Endothelial cell (in vitro differentiated cells): Measurements from ENCODE around the gene TAF6. TPM values are rescaled to one million over a fixed set of nuclear protein-coding genes. Genes with fewer than 3 reads are reported as not detected.

Experiments
- DNase-seq: peaks from one replicate; pipeline ENCODE4 v3.0.0; 2021; ENCODE audit warnings: low spot score
- H3K27ac Mint-ChIP-seq: one replicate; pipeline ENCODE4 v1.8.0; 2021; ENCODE audit warnings: mixed read lengths, inconsistent platforms; ENCODE audit not compliant: unreplicated experiment
- H3K27me3 Mint-ChIP-seq: one replicate; pipeline ENCODE4 v1.8.0; 2021; ENCODE audit warnings: mild to moderate bottlenecking, moderate library complexity, mixed read lengths, inconsistent platforms; ENCODE audit not compliant: unreplicated experiment
- H3K36me3 Mint-ChIP-seq: one replicate; pipeline ENCODE4 v1.8.0; 2021; ENCODE audit warnings: mild to moderate bottlenecking, low read depth, mixed read lengths, inconsistent platforms; ENCODE audit not compliant: unreplicated experiment
- H3K4me1 Mint-ChIP-seq: one replicate; pipeline ENCODE4 v1.8.0; 2021; ENCODE audit warnings: mild to moderate bottlenecking, mixed read lengths, inconsistent platforms; ENCODE audit not compliant: unreplicated experiment
- H3K4me3 Mint-ChIP-seq: one replicate; pipeline ENCODE4 v1.8.0; 2021; ENCODE audit warnings: mild to moderate bottlenecking, mixed read lengths, inconsistent platforms; ENCODE audit not compliant: unreplicated experiment
- H3K9me3 Mint-ChIP-seq: one replicate; pipeline ENCODE4 v1.8.0; 2021; ENCODE audit warnings: mixed read lengths, inconsistent platforms; ENCODE audit not compliant: unreplicated experiment
- microRNA-seq: library from miRNA; unstranded; fragments of <30 nt; microRNA quantifications from one replicate; pipeline ENCODE4, GENCODE V29; 2020; ENCODE audit not compliant: unreplicated experiment
- total RNA-seq: library from RNA; stranded (reverse); fragmentation: NEBNext Ultra II Directional; extraction: Animal tissue kit (Norgen Biotek cat#: 25700); gene quantifications from one replicate; pipeline ENCODE4 v1.2.1, GENCODE V29; 2021; ENCODE audit not compliant: unreplicated experiment
- TF ChIP-seq, protein P1 (sequence below): fragments of 200-600 bp; sonication (generic); IDR thresholded peaks from one replicate; pipeline ENCODE4 v1.5.0; 2021; ENCODE audit warnings: antibody characterized with exemption; ENCODE audit not compliant: unreplicated experiment

TAF6 gene
- total RNA-seq, 1 donor from 2014 or later, result 71.8 TPM

DNA sequence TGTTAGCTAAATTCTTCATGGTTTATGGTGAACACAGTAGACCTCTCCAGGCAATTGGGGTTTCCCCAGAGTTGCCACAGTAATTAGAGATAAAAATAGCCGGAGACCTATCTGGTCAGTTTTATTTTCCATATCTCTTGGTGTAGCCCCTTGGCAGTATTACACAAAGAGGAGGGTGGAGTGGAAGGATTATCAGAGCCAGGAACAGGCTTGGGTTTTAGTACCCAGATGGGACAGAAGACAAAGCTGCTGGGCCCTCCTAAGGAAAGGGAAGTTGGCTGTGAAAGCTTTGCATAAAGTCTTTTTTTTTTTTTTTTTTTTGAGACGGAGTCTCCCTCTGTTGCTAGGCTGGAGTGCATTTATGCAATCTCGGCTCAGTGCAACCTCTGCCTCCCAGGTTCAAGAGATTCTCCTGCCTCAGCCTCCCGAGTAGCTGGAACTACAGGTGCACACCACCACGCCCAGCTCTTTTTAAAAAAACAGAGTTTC is 59.9 kb downstream of the TAF6 start:
- peak overlapping the region; percentile 31 for H3K27ac Mint-ChIP-seq
- no peaks in the 10 kb centered on the region for H3K9me3 Mint-ChIP-seq
- TF ChIP-seq, protein P1, sequence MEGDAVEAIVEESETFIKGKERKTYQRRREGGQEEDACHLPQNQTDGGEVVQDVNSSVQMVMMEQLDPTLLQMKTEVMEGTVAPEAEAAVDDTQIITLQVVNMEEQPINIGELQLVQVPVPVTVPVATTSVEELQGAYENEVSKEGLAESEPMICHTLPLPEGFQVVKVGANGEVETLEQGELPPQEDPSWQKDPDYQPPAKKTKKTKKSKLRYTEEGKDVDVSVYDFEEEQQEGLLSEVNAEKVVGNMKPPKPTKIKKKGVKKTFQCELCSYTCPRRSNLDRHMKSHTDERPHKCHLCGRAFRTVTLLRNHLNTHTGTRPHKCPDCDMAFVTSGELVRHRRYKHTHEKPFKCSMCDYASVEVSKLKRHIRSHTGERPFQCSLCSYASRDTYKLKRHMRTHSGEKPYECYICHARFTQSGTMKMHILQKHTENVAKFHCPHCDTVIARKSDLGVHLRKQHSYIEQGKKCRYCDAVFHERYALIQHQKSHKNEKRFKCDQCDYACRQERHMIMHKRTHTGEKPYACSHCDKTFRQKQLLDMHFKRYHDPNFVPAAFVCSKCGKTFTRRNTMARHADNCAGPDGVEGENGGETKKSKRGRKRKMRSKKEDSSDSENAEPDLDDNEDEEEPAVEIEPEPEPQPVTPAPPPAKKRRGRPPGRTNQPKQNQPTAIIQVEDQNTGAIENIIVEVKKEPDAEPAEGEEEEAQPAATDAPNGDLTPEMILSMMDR, result no peak
- H3K4me1 Mint-ChIP-seq, result no peaks in the 10 kb centered on the region
- H3K27me3 Mint-ChIP-seq, result peaks cover 3% of the 10 kb centered on the region
- peaks cover 42% of the 10 kb centered on the region for H3K36me3 Mint-ChIP-seq
- H3K4me3 Mint-ChIP-seq, result peak overlapping the region; percentile 47
- DNase-seq, result no peak

Small RNAs within 50 kb of the gene (microRNA-seq; reads per million reads assigned to microRNA genes)
- 3,109 reads per million, percentile 96 among the genes with 10 or more reads in this experiment for gene MIR106B
- 595 reads per million, percentile 91 among the genes with 10 or more reads in this experiment for gene MIR25
- gene MIR4658, result not detected
- 8,269 reads per million, percentile 99 among the genes with 10 or more reads in this experiment for gene MIR93

Other genes starting within 250 kb of the TAF6 start
- gene OR2AE1, start 242.3 kb downstream of the TAF6 start, total RNA-seq, result not detected
- 5.8 TPM for gene TRIM4, start 199.8 kb downstream of the TAF6 start, total RNA-seq
- 1.8 TPM for gene GJC3, start 189.7 kb downstream of the TAF6 start, total RNA-seq
- gene AZGP1, start 143.3 kb downstream of the TAF6 start, total RNA-seq, result not detected
- 63.1 TPM for gene ZKSCAN1, start 103.8 kb downstream of the TAF6 start, total RNA-seq
- gene ZSCAN21, start 69.6 kb downstream of the TAF6 start, total RNA-seq, result 18.5 TPM
- 47.7 TPM for gene ZNF3, start 37.6 kb downstream of the TAF6 start, total RNA-seq
- gene COPS6, start 30.4 kb downstream of the TAF6 start, total RNA-seq, result 82.4 TPM
- 119 TPM for gene MCM7, start 18.0 kb downstream of the TAF6 start, total RNA-seq
- gene AP4M1, start 17.7 kb downstream of the TAF6 start, total RNA-seq, result 17.8 TPM
- 28.3 TPM for gene CNPY4, start 276 bp upstream of the TAF6 start, total RNA-seq
- 1.6 TPM for gene MBLAC1, start 7.6 kb upstream of the TAF6 start, total RNA-seq
- 68.6 TPM for gene LAMTOR4, start 29.6 kb upstream of the TAF6 start, total RNA-seq
- gene TRAPPC14, start 39.4 kb upstream of the TAF6 start, total RNA-seq, result 30.2 TPM
- 4.4 TPM for gene GAL3ST4, start 49.3 kb upstream of the TAF6 start, total RNA-seq
- 27.2 TPM for gene GPC2, start 58.0 kb upstream of the TAF6 start, total RNA-seq
- 1.9 TPM for gene STAG3, start 58.6 kb upstream of the TAF6 start, total RNA-seq
- not detected for gene PVRIG, start 100.6 kb upstream of the TAF6 start, total RNA-seq
- not detected for gene SPDYE3, start 188.3 kb upstream of the TAF6 start, total RNA-seq
- gene PILRB, start 238.8 kb upstream of the TAF6 start, total RNA-seq, result 40.1 TPM